HG03095 (cell line): ENCODE measurements around the gene CSPG4.
"Not testable (repeated sequence)": the region's sequence is repeated elsewhere in the genome, so short reads cannot be mapped to it uniquely, and the experiment has no call there.

ENCODE experiments used
- ATAC-seq: cut with Tn5 transposase; IDR thresholded peaks from one replicate; pipeline ENCODE4 v1.9.1; 2021; ENCODE audit warnings: moderate library complexity; ENCODE audit not compliant: unreplicated experiment

The CSPG4 gene

DNA sequence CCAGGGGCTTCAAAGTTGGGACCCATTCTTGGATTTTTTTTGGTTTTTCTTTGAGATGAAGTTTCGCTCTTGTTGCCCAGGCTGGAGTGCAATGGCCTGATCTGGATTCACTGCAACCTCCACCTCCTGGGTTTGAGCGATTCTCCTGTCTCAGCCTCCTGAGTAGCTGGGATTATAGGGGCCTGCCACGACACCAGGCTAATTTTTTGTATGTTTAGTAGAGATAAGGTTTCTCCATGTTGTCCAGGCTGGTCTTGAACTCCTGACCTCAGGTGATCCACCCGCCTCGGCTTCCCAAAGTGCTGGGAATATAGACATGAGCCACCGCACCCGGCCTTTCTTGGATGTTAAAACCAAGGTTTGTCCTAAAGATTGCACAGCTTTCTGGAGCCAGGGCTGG lies 78.7 kb downstream of the CSPG4 start:
- not testable (repeated sequence) for ATAC-seq

DNA sequence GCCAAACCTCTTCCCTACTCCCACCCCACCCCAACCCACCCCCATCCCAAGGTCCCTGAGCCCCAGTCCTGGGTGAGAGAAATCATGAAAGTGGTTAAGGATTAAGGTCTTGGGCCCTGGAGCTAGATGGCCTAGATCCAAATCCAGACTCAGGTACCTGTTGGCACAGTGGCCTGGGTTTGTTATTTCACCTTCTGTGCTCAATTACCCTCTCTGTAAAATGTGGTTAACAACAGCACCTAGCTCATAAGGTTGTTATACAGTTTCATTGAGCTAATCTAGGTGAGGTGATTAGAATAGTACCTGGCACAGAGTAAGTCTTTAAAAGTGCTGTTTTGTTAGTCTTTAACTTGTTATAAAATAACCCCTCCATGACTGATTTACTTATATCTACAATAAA lies 80.7 kb downstream of the CSPG4 start:
- no peak for ATAC-seq

DNA sequence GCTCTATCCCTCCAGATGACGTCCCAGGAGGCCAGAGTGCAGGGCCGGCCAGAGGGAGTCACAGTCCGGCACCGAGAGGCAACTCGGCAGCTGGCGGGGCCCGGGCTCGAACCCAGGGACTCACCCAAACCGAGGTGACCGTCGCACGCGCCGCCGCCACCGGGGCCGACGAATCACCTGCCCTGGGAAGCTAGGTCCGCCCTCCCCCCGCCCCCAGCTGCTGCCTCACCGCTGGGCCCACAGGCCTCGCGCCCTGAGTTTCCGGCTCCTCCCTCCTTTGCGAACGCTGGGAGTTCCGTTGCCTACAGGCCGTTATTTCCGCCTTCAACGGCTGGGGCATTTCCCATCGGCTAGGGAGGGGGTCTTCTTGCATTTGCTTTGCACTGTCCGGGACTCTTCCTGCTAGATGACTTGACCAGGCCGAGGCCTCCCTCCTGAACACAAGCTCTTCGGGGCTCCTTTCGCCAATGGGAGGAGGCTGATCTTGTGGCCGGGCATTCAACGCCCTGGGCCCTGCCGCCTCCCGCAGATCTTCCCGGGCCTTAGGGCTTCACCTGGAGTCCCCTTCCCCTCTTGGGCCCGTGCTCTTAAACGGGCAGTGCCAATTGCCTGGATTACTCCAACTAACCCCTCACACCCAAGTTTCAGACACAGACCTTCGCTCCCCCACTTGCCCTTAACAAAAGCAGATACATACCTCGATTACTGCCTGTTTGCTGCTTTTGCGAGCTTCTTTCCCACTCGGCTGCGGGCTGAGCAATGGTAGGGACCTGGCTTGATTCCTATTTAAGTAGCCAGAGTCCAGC lies 86.9 kb downstream of the CSPG4 start, which contains the start of gene SNUPN:
SNUPN (minus strand) TSS at position 184 of the 806 bp plus-strand sequence. CDS start 4,674 bp downstream, outside the sequence.
- peak; percentile 79 for ATAC-seq
